Measurements from ENCODE around the gene SERPINI1. TPM values are rescaled to one million over a fixed set of nuclear protein-coding genes. Genes with fewer than 3 reads are reported as not detected.

Gene SERPINI1
- total and polyA plus RNA-seq, 2 experiments from 2014 or later = 7.3 to 9.8 TPM

GRCh38 chr3:167740961-167741587 is 5.6 kb downstream of the SERPINI1 start:
- 66 to 70% methylated on average over 2 of the region's 2 CpGs for WGBS, 2 experiments (ENCODE audit: low coverage in 1 of 2, low lambda C conversion rate in 2 of 2, missing lambda C conversion rate in 2 of 2)
- Histone ChIP-seq H3K27me3 (replicated peaks; ENCODE audit: insufficient read depth) (no peaks in the 10 kb centered on the region), H3K36me3 (ENCODE audit: low read depth) (no peaks in the 10 kb centered on the region), H3K4me2 (ENCODE audit: unreplicated experiment) (no peak overlapping the region), H3K9me3 (ENCODE audit: low read depth) (no peaks in the 10 kb centered on the region), H3K4me3 (no peak overlapping the region), H3K9me2 (ENCODE audit: insufficient read depth) (no peaks in the 10 kb centered on the region), H3K79me2 (ENCODE audit: insufficient read depth) (no peaks in the 10 kb centered on the region), H3F3A (ENCODE audit: insufficient read depth) (no peaks in the 10 kb centered on the region), H2AFZ (no peak overlapping the region), H3K27ac (no peak overlapping the region), H3K9ac (no peak overlapping the region), H3K4me1 (ENCODE audit: insufficient read depth) (no peaks in the 10 kb centered on the region), H4K20me1 (ENCODE audit: insufficient read depth) (no peaks in the 10 kb centered on the region)
- TF ChIP-seq EZH2 (IDR thresholded peaks at IDR 0.05; ENCODE audit: insufficient read depth, poor library complexity, severe bottlenecking) (no peak), EZH2phosphoT487 (IDR thresholded peaks at IDR 0.05; ENCODE audit: insufficient read depth, low read depth) (no peak)
- peak; percentile 39 for DNase-seq
- in situ Hi-C loops (cut with MboI) = no loop called here

- Histone ChIP-seq H3K4me2 (ENCODE audit: unreplicated experiment) (no peak overlapping the region), H3K4me1 (ENCODE audit: insufficient read depth) (no peaks in the 10 kb centered on the region), H3F3A (ENCODE audit: insufficient read depth) (no peaks in the 10 kb centered on the region), H3K9me3 (ENCODE audit: low read depth) (no peaks in the 10 kb centered on the region), H3K9me2 (ENCODE audit: insufficient read depth) (no peaks in the 10 kb centered on the region), H3K27me3 (replicated peaks; ENCODE audit: insufficient read depth) (no peaks in the 10 kb centered on the region), H3K27ac (no peak overlapping the region), H2AFZ (peak overlapping the region; percentile 28; the same call in 1 of the 2 replicates), H3K36me3 (ENCODE audit: low read depth) (no peaks in the 10 kb centered on the region), H4K20me1 (ENCODE audit: insufficient read depth) (no peaks in the 10 kb centered on the region), H3K9ac (no peak overlapping the region), H3K79me2 (ENCODE audit: insufficient read depth) (no peaks in the 10 kb centered on the region), H3K4me3 (no peak overlapping the region)
- WGBS, 2 experiments (ENCODE audit: low coverage in 1 of 2, low lambda C conversion rate in 2 of 2, missing lambda C conversion rate in 2 of 2) = 28 to 35% methylated on average over 2 of the region's 2 CpGs
- in situ Hi-C loops (cut with MboI) = no loop called here
- TF ChIP-seq EZH2phosphoT487 (IDR thresholded peaks at IDR 0.05; ENCODE audit: insufficient read depth, low read depth) = no peak
- no peak for TF ChIP-seq EZH2 (IDR thresholded peaks at IDR 0.05; ENCODE audit: insufficient read depth, poor library complexity, severe bottlenecking)
- no peak for DNase-seq
Observed at GRCh38 chr3:167742338-167742737, 6.8 kb downstream of the SERPINI1 start.

GRCh38 chr3:167743799-167744198 is 8.3 kb downstream of the SERPINI1 start:
- Histone ChIP-seq H3K79me2 (ENCODE audit: insufficient read depth) (no peaks in the 10 kb centered on the region), H3K4me3 (no peak overlapping the region)

GRCh38 chr3:167749209-167749608 is 13.7 kb downstream of the SERPINI1 start:
- TF ChIP-seq EZH2phosphoT487 (IDR thresholded peaks at IDR 0.05; ENCODE audit: insufficient read depth, low read depth) (no peak), EZH2 (IDR thresholded peaks at IDR 0.05; ENCODE audit: insufficient read depth, poor library complexity, severe bottlenecking) (no peak)
- H3F3A ChIP-seq (ENCODE audit: insufficient read depth) = no peaks in the 10 kb centered on the region
- no peaks in the 10 kb centered on the region for H3K27me3 ChIP-seq (replicated peaks; ENCODE audit: insufficient read depth)
- no peak overlapping the region for H3K4me3 ChIP-seq
- no peak overlapping the region for H3K4me2 ChIP-seq (ENCODE audit: unreplicated experiment)
- H3K4me1 ChIP-seq (ENCODE audit: insufficient read depth) = no peaks in the 10 kb centered on the region
- no peaks in the 10 kb centered on the region for H4K20me1 ChIP-seq (ENCODE audit: insufficient read depth)
- no peak for DNase-seq
- no peak overlapping the region for H2AFZ ChIP-seq
- H3K9me3 ChIP-seq (ENCODE audit: low read depth) = no peaks in the 10 kb centered on the region
- no peak overlapping the region for H3K9ac ChIP-seq
- H3K36me3 ChIP-seq (ENCODE audit: low read depth) = no peaks in the 10 kb centered on the region
- no peaks in the 10 kb centered on the region for H3K79me2 ChIP-seq (ENCODE audit: insufficient read depth)
- no peaks in the 10 kb centered on the region for H3K9me2 ChIP-seq (ENCODE audit: insufficient read depth)
- in situ Hi-C loops (cut with MboI) = no loop called here
- no peak overlapping the region for H3K27ac ChIP-seq

More at GRCh38 chr3:167743799-167744198, 8.3 kb downstream of the SERPINI1 start:
- no peaks in the 10 kb centered on the region for H3K36me3 ChIP-seq (ENCODE audit: low read depth)
- H3K9me2 ChIP-seq (ENCODE audit: insufficient read depth) = no peaks in the 10 kb centered on the region
- no peak overlapping the region for H3K4me2 ChIP-seq (ENCODE audit: unreplicated experiment)
- no peaks in the 10 kb centered on the region for H4K20me1 ChIP-seq (ENCODE audit: insufficient read depth)
- no peaks in the 10 kb centered on the region for H3K27me3 ChIP-seq (replicated peaks; ENCODE audit: insufficient read depth)
- H3K9ac ChIP-seq = no peak overlapping the region
- no peak overlapping the region for H2AFZ ChIP-seq
- TF ChIP-seq EZH2phosphoT487 (IDR thresholded peaks at IDR 0.05; ENCODE audit: insufficient read depth, low read depth) (no peak), EZH2 (IDR thresholded peaks at IDR 0.05; ENCODE audit: insufficient read depth, poor library complexity, severe bottlenecking) (no peak)
- no peak for DNase-seq
- no peaks in the 10 kb centered on the region for H3K9me3 ChIP-seq (ENCODE audit: low read depth)
- in situ Hi-C loops (cut with MboI) = no loop called here
- H3K4me1 ChIP-seq (ENCODE audit: insufficient read depth) = no peaks in the 10 kb centered on the region
- no peak overlapping the region for H3K27ac ChIP-seq
- no peaks in the 10 kb centered on the region for H3F3A ChIP-seq (ENCODE audit: insufficient read depth)
- WGBS, 2 experiments (ENCODE audit: low coverage in 1 of 2, low lambda C conversion rate in 2 of 2, missing lambda C conversion rate in 2 of 2) = 66 to 77% methylated on average over 2 of the region's 2 CpGs

- Histone ChIP-seq H3K27me3 (replicated peaks; ENCODE audit: insufficient read depth) (no peaks in the 10 kb centered on the region), H3K79me2 (ENCODE audit: insufficient read depth) (no peaks in the 10 kb centered on the region), H2AFZ (no peak overlapping the region), H3K9me3 (ENCODE audit: low read depth) (no peaks in the 10 kb centered on the region), H3K4me1 (ENCODE audit: insufficient read depth) (no peaks in the 10 kb centered on the region), H3K27ac (no peak overlapping the region), H3K36me3 (ENCODE audit: low read depth) (no peaks in the 10 kb centered on the region), H3K9me2 (ENCODE audit: insufficient read depth) (no peaks in the 10 kb centered on the region), H3F3A (ENCODE audit: insufficient read depth) (no peaks in the 10 kb centered on the region), H3K4me2 (ENCODE audit: unreplicated experiment) (no peak overlapping the region), H4K20me1 (ENCODE audit: insufficient read depth) (no peaks in the 10 kb centered on the region), H3K4me3 (no peak overlapping the region), H3K9ac (no peak overlapping the region)
- TF ChIP-seq EZH2phosphoT487 (IDR thresholded peaks at IDR 0.05; ENCODE audit: insufficient read depth, low read depth) (no peak), EZH2 (IDR thresholded peaks at IDR 0.05; ENCODE audit: insufficient read depth, poor library complexity, severe bottlenecking) (no peak)
- WGBS, 2 experiments (ENCODE audit: low coverage in 1 of 2, low lambda C conversion rate in 2 of 2, missing lambda C conversion rate in 2 of 2) = 84 to 95% methylated on average over 2 of the region's 2 CpGs
- in situ Hi-C loops (cut with MboI) = no loop called here
- no peak for DNase-seq
Observed at GRCh38 chr3:167749728-167750127, 14.2 kb downstream of the SERPINI1 start.

Measured in GM23248 (cell line).